GM23338 (cell line): Measurements from ENCODE around the gene ACKR1. TPM values are rescaled to one million over a fixed set of nuclear protein-coding genes. Genes with fewer than 3 reads are reported as not detected.

Experiments used
- ATAC-seq: fragments of 200-7000 bp; cut with Tn5 transposase; 3 replicates; pipeline ENCODE4 v1.9.1; 2020
- DNase-seq: peaks from one replicate; pipeline ENCODE4 v3.0.0-alpha.2; 2015; ENCODE audit warnings: low spot score
- H2AFZ ChIP-seq: fragments of 200-600 bp; sonication (generic); 2 replicates; pipeline ENCODE4 v1.8.0; 2016; ENCODE audit warnings: antibody characterized with exemption, mild to moderate bottlenecking, moderate library complexity
- H3F3A ChIP-seq: fragments of 200-600 bp; sonication (generic); replicated peaks from 2 replicates; pipeline ENCODE4 v1.8.0; 2017; ENCODE audit warnings: antibody characterized with exemption, mixed run types, low read depth
- H3K27ac ChIP-seq: fragments of 200-600 bp; sonication (generic); 2 replicates; pipeline ENCODE4 v1.6.1; 2016; ENCODE audit warnings: low read depth
- H3K27me3 ChIP-seq: fragments of 200-600 bp; sonication (generic); 2 replicates; pipeline ENCODE4 v1.8.0; 2016; ENCODE audit warnings: mild to moderate bottlenecking, mixed run types, moderate library complexity; ENCODE audit not compliant: insufficient read depth
- H3K36me3 ChIP-seq: fragments of 200-600 bp; sonication (generic); 2 replicates; pipeline ENCODE4 v1.8.0; 2016; ENCODE audit warnings: mild to moderate bottlenecking; ENCODE audit not compliant: insufficient read depth
- H3K4me1 ChIP-seq: fragments of 200-600 bp; sonication (generic); 2 replicates; pipeline ENCODE4 v1.8.0; 2016; ENCODE audit warnings: mild to moderate bottlenecking, moderate library complexity; ENCODE audit not compliant: insufficient read depth
- H3K4me2 ChIP-seq: fragments of 200-600 bp; sonication (generic); 2 replicates; pipeline ENCODE4 v1.7.1; 2017; ENCODE audit warnings: mixed run types
- H3K4me3 ChIP-seq: fragments of 200-600 bp; sonication (generic); 2 replicates; pipeline ENCODE4 v1.6.1; 2016; ENCODE audit warnings: mixed run types
- H3K79me2 ChIP-seq: fragments of 200-600 bp; sonication (generic); replicated peaks from 2 replicates; pipeline ENCODE4 v1.8.0; 2017; ENCODE audit warnings: mild to moderate bottlenecking; ENCODE audit not compliant: insufficient read depth
- H3K9me2 ChIP-seq: fragments of 200-600 bp; sonication (generic); 2 replicates; pipeline ENCODE4 v1.8.0; 2017; ENCODE audit not compliant: insufficient read depth
- H4K20me1 ChIP-seq: fragments of 200-600 bp; sonication (generic); replicated peaks from 2 replicates; pipeline ENCODE4 v1.8.0; 2017; ENCODE audit warnings: mild to moderate bottlenecking; ENCODE audit not compliant: insufficient read depth
- H3K27ac Mint-ChIP-seq: 2 replicates; pipeline ENCODE4 v1.8.0; 2020; ENCODE audit warnings: inconsistent platforms, mild to moderate bottlenecking, moderate library complexity, mixed read lengths
- H3K27me3 Mint-ChIP-seq: 3 replicates; pipeline ENCODE4 v1.8.0; 2022; ENCODE audit warnings: low read depth, mild to moderate bottlenecking, moderate library complexity, mixed read lengths, inconsistent platforms; ENCODE audit not compliant: insufficient read depth, poor library complexity
- H3K36me3 Mint-ChIP-seq: 3 replicates; pipeline ENCODE4 v1.8.0; 2021; ENCODE audit warnings: low read depth, mild to moderate bottlenecking, inconsistent platforms, moderate library complexity, mixed read lengths
- H3K4me1 Mint-ChIP-seq: 3 replicates; pipeline ENCODE4 v1.8.0; 2020; ENCODE audit warnings: mild to moderate bottlenecking, inconsistent platforms, mixed read lengths
- H3K4me3 Mint-ChIP-seq: 3 replicates; pipeline ENCODE4 v1.8.0; 2021; ENCODE audit warnings: moderate library complexity, mild to moderate bottlenecking, inconsistent platforms, mixed read lengths
- H3K9me3 Mint-ChIP-seq: 3 replicates; pipeline ENCODE4 v1.8.0; 2020; ENCODE audit warnings: moderate library complexity, mild to moderate bottlenecking, inconsistent platforms, mixed read lengths
- CREB1 ChIP-seq: fragments of 250-450 bp; sonication (Bioruptor Pico); IDR thresholded peaks from 2 replicates; pipeline ENCODE4 v1.5.0; 2020; ENCODE audit warnings: low read depth, mild to moderate bottlenecking, moderate library complexity
- EZH2 ChIP-seq: fragments of 200-600 bp; sonication (generic); IDR thresholded peaks from one replicate; pipeline ENCODE4 v1.8.0; 2017; ENCODE audit warnings: antibody characterized with exemption, mild to moderate bottlenecking, low read depth; ENCODE audit not compliant: unreplicated experiment
- EZH2phosphoT487 ChIP-seq: fragments of 200-600 bp; sonication (generic); IDR thresholded peaks from one replicate; pipeline ENCODE4 v1.8.1; 2018; ENCODE audit warnings: antibody characterized with exemption; ENCODE audit not compliant: unreplicated experiment
- JUNB ChIP-seq: IDR thresholded peaks from one replicate; pipeline ENCODE4 v1.6.1; 2016; ENCODE audit warnings: antibody characterized with exemption; ENCODE audit not compliant: unreplicated experiment
- NANOG ChIP-seq: IDR thresholded peaks from 2 replicates; pipeline ENCODE4 v1.6.1; 2016; ENCODE audit warnings: antibody characterized with exemption, borderline replicate concordance
- POLR2AphosphoS5 ChIP-seq: IDR thresholded peaks from 2 replicates; pipeline ENCODE4 v1.6.1; 2016; ENCODE audit warnings: antibody characterized with exemption, low read depth
- STAT1 ChIP-seq: IDR thresholded peaks from one replicate; pipeline ENCODE4 v1.6.1; 2016; ENCODE audit warnings: antibody characterized with exemption; ENCODE audit not compliant: unreplicated experiment
- ZNF114 ChIP-seq: fragments of 250-450 bp; sonication (Bioruptor Pico); IDR thresholded peaks from 2 replicates; pipeline ENCODE4 v1.5.0; 2020; ENCODE audit warnings: mild to moderate bottlenecking, moderate library complexity
- ZNF331 ChIP-seq: fragments of 250-450 bp; sonication (Bioruptor Pico); IDR thresholded peaks from 2 replicates; pipeline ENCODE4 v1.5.0; 2020; ENCODE audit warnings: low read depth, mild to moderate bottlenecking, moderate library complexity
- polyA plus RNA-seq: library from polyadenylated mRNA; unstranded; fragments of >200 nt; fragmentation: Nextera tagmentation; extraction: Ambion mirVana; gene quantifications from 2 replicates; pipeline ENCODE4 v1.2.1, GENCODE V29; 2016
- total RNA-seq: library from RNA; depleted of rRNA; stranded (reverse); fragments of >200 nt; shearing (Covaris generic); gene quantifications from 2 replicates; pipeline ENCODE4 v1.2.3, GENCODE V29; 2014
- TF ChIP-seq, protein P1 (sequence below), 2 experiments: fragments of 200-600 bp in 1 of 2; sonication (generic) in 1 of 2; conservative IDR thresholded peaks; 2 replicates each; pipeline versions ENCODE4 v1.5.1 to v1.6.1; 2016 to 2017; ENCODE audit warnings: antibody characterized with exemption in 2 of 2, low read depth in 2 of 2, mild to moderate bottlenecking in 2 of 2, moderate library complexity in 1 of 2
- TF ChIP-seq, protein P2 (sequence below): IDR thresholded peaks from one replicate; pipeline ENCODE4 v1.6.1; 2018; ENCODE audit warnings: antibody characterized with exemption; ENCODE audit not compliant: unreplicated experiment
- TF ChIP-seq, protein P3 (sequence below): IDR thresholded peaks from 2 replicates; pipeline ENCODE4 v1.6.1; 2016; ENCODE audit warnings: antibody characterized with exemption
- TF ChIP-seq, protein P4 (sequence below): fragments of 250-450 bp; sonication (Bioruptor Pico); IDR thresholded peaks from 2 replicates; pipeline ENCODE4 v1.5.0; 2020; ENCODE audit warnings: mild to moderate bottlenecking, moderate library complexity

ACKR1 gene
- total and polyA plus RNA-seq, 2 experiments from 2014 or later = 0.29 TPM; not detected in 1

DNA sequence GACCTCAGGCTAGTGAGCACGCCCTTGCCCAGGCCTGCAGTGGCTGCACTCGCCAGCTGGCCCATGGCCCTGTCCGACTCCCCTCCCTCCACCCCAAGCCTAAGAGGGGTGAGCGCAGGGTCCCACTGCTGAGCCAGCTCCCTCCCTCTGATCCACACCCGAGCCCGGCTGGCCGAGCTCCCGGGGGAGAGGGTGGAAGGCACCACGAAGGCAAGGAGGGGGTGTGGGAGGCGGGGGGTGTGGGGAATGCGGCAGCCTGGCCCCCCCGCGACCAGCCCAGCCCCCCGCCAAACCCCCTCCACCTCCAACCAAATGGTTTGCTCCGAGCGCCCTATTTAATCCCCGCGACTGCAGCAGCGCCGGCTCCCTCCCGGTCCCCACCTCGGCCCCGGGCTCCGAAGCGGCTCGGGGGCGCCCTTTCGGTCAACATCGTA, 33.4 kb upstream of the ACKR1 start, which contains the start of gene CADM3:
TSS of gene CADM3 (plus strand) at position 362 of the 434 bp plus-strand sequence. CDS start 151 bp downstream, outside the sequence.
- peaks cover 9% of the 10 kb centered on the region for H3K27me3 Mint-ChIP-seq
- peaks cover 12% of the 10 kb centered on the region; the same call in 1 of the 2 replicates for H3K27me3 ChIP-seq
- H3K79me2 ChIP-seq = peaks cover 2% of the 10 kb centered on the region; the same call in 1 of the 2 replicates
- H3K9me3 Mint-ChIP-seq = no peaks in the 10 kb centered on the region
- no peak within 1 kb of the TSS for H3K27ac Mint-ChIP-seq
- peaks cover 8% of the 10 kb centered on the region for H4K20me1 ChIP-seq
- DNase-seq (peak; percentile 84), ATAC-seq (peak; percentile 60)
- H3K4me3 ChIP-seq = peak within 1 kb of the TSS; percentile 93
- peak within 1 kb of the TSS; percentile 85 for H2AFZ ChIP-seq
- peaks cover 13% of the 10 kb centered on the region for H3K4me1 Mint-ChIP-seq
- TF ChIP-seq EZH2phosphoT487 (no peak), CREB1 (no peak), EZH2 (no peak), STAT1 (no peak), POLR2AphosphoS5 (no peak), JUNB (no peak), ZNF331 (CRISPR knock-in tag) (no peak), ZNF114 (CRISPR knock-in tag) (no peak), NANOG (no peak)
- TF ChIP-seq, protein P1, sequence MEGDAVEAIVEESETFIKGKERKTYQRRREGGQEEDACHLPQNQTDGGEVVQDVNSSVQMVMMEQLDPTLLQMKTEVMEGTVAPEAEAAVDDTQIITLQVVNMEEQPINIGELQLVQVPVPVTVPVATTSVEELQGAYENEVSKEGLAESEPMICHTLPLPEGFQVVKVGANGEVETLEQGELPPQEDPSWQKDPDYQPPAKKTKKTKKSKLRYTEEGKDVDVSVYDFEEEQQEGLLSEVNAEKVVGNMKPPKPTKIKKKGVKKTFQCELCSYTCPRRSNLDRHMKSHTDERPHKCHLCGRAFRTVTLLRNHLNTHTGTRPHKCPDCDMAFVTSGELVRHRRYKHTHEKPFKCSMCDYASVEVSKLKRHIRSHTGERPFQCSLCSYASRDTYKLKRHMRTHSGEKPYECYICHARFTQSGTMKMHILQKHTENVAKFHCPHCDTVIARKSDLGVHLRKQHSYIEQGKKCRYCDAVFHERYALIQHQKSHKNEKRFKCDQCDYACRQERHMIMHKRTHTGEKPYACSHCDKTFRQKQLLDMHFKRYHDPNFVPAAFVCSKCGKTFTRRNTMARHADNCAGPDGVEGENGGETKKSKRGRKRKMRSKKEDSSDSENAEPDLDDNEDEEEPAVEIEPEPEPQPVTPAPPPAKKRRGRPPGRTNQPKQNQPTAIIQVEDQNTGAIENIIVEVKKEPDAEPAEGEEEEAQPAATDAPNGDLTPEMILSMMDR (conservative IDR thresholded peaks at IDR 0.05; ENCODE audit: low read depth in 2 of 2) = no peak
- TF ChIP-seq, protein P2, sequence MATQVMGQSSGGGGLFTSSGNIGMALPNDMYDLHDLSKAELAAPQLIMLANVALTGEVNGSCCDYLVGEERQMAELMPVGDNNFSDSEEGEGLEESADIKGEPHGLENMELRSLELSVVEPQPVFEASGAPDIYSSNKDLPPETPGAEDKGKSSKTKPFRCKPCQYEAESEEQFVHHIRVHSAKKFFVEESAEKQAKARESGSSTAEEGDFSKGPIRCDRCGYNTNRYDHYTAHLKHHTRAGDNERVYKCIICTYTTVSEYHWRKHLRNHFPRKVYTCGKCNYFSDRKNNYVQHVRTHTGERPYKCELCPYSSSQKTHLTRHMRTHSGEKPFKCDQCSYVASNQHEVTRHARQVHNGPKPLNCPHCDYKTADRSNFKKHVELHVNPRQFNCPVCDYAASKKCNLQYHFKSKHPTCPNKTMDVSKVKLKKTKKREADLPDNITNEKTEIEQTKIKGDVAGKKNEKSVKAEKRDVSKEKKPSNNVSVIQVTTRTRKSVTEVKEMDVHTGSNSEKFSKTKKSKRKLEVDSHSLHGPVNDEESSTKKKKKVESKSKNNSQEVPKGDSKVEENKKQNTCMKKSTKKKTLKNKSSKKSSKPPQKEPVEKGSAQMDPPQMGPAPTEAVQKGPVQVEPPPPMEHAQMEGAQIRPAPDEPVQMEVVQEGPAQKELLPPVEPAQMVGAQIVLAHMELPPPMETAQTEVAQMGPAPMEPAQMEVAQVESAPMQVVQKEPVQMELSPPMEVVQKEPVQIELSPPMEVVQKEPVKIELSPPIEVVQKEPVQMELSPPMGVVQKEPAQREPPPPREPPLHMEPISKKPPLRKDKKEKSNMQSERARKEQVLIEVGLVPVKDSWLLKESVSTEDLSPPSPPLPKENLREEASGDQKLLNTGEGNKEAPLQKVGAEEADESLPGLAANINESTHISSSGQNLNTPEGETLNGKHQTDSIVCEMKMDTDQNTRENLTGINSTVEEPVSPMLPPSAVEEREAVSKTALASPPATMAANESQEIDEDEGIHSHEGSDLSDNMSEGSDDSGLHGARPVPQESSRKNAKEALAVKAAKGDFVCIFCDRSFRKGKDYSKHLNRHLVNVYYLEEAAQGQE = no peak
- TF ChIP-seq, protein P3, sequence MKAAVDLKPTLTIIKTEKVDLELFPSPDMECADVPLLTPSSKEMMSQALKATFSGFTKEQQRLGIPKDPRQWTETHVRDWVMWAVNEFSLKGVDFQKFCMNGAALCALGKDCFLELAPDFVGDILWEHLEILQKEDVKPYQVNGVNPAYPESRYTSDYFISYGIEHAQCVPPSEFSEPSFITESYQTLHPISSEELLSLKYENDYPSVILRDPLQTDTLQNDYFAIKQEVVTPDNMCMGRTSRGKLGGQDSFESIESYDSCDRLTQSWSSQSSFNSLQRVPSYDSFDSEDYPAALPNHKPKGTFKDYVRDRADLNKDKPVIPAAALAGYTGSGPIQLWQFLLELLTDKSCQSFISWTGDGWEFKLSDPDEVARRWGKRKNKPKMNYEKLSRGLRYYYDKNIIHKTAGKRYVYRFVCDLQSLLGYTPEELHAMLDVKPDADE = no peak
- TF ChIP-seq, protein P4, sequence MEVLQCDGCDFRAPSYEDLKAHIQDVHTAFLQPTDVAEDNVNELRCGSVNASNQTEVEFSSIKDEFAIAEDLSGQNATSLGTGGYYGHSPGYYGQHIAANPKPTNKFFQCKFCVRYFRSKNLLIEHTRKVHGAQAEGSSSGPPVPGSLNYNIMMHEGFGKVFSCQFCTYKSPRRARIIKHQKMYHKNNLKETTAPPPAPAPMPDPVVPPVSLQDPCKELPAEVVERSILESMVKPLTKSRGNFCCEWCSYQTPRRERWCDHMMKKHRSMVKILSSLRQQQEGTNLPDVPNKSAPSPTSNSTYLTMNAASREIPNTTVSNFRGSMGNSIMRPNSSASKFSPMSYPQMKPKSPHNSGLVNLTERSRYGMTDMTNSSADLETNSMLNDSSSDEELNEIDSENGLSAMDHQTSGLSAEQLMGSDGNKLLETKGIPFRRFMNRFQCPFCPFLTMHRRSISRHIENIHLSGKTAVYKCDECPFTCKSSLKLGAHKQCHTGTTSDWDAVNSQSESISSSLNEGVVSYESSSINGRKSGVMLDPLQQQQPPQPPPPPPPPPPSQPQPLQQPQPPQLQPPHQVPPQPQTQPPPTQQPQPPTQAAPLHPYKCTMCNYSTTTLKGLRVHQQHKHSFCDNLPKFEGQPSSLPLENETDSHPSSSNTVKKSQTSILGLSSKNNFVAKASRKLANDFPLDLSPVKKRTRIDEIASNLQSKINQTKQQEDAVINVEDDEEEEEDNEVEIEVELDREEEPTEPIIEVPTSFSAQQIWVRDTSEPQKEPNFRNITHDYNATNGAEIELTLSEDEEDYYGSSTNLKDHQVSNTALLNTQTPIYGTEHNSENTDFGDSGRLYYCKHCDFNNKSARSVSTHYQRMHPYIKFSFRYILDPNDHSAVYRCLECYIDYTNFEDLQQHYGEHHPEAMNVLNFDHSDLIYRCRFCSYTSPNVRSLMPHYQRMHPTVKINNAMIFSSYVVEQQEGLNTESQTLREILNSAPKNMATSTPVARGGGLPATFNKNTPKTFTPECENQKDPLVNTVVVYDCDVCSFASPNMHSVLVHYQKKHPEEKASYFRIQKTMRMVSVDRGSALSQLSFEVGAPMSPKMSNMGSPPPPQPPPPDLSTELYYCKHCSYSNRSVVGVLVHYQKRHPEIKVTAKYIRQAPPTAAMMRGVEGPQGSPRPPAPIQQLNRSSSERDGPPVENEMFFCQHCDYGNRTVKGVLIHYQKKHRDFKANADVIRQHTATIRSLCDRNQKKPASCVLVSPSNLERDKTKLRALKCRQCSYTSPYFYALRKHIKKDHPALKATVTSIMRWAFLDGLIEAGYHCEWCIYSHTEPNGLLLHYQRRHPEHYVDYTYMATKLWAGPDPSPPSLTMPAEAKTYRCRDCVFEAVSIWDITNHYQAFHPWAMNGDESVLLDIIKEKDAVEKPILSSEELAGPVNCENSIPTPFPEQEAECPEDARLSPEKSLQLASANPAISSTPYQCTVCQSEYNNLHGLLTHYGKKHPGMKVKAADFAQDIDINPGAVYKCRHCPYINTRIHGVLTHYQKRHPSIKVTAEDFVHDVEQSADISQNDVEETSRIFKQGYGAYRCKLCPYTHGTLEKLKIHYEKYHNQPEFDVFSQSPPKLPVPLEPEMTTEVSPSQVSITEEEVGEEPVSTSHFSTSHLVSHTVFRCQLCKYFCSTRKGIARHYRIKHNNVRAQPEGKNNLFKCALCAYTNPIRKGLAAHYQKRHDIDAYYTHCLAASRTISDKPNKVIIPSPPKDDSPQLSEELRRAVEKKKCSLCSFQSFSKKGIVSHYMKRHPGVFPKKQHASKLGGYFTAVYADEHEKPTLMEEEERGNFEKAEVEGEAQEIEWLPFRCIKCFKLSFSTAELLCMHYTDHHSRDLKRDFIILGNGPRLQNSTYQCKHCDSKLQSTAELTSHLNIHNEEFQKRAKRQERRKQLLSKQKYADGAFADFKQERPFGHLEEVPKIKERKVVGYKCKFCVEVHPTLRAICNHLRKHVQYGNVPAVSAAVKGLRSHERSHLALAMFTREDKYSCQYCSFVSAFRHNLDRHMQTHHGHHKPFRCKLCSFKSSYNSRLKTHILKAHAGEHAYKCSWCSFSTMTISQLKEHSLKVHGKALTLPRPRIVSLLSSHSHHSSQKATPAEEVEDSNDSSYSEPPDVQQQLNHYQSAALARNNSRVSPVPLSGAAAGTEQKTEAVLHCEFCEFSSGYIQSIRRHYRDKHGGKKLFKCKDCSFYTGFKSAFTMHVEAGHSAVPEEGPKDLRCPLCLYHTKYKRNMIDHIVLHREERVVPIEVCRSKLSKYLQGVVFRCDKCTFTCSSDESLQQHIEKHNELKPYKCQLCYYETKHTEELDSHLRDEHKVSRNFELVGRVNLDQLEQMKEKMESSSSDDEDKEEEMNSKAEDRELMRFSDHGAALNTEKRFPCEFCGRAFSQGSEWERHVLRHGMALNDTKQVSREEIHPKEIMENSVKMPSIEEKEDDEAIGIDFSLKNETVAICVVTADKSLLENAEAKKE (CRISPR knock-in tag) = no peak
- no peaks in the 10 kb centered on the region for H3F3A ChIP-seq
- H3K36me3 Mint-ChIP-seq = no peaks in the 10 kb centered on the region; the same call in 2 of the 3 replicates
- no peaks in the 10 kb centered on the region for H3K9me2 ChIP-seq
- H3K4me2 ChIP-seq = peak within 1 kb of the TSS; percentile 99
- H3K36me3 ChIP-seq = no peaks in the 10 kb centered on the region
- H3K4me3 Mint-ChIP-seq = peak within 1 kb of the TSS; percentile 87
- H3K27ac ChIP-seq = no peak within 1 kb of the TSS
- peaks cover 9% of the 10 kb centered on the region; the same call in 1 of the 2 replicates for H3K4me1 ChIP-seq
